Tibial artery (tissue), 4 donors: ENCODE results near the gene ZNF629.

Experiments
- DNase-seq, 2 donors: peaks; one replicate each; pipeline ENCODE4 v3.0.0-alpha.2; 2019
- H3K27ac ChIP-seq, 2 donors: fragments of 200-600 bp; sonication (generic) in 1 of 2; 1 replicate in 1 of 2; 2 replicates in 1 of 2; pipeline ENCODE4 v1.5.1; 2018 to 2019; ENCODE audit warnings: mild to moderate bottlenecking in 1 of 2
- H3K27me3 ChIP-seq, 2 donors: fragments of 200-600 bp; sonication (generic) in 1 of 2; one replicate each; pipeline versions ENCODE4 v1.5.1 to v1.6.0; 2016 to 2019
- H3K36me3 ChIP-seq, 3 donors: fragments of 200-600 bp; sonication (generic) in 2 of 3; one replicate each; pipeline ENCODE4 v1.5.1; 2016 to 2019; ENCODE audit warnings: mild to moderate bottlenecking in 2 of 3
- H3K4me1 ChIP-seq, 4 donors: fragments of 200-600 bp; sonication (generic) in 2 of 4; 1 replicate in 3 of 4; 2 replicates in 1 of 4; pipeline ENCODE4 v1.5.1; 2016 to 2019
- H3K4me3 ChIP-seq, 2 donors: fragments of 200-600 bp; sonication (generic) in 1 of 2; 1 replicate in 1 of 2; 2 replicates in 1 of 2; pipeline ENCODE4 v1.5.1; 2018 to 2019; ENCODE audit warnings: mild to moderate bottlenecking in 2 of 2
- H3K9me3 ChIP-seq, 3 donors: fragments of 200-600 bp; sonication (generic) in 1 of 3; one replicate each; pipeline ENCODE4 v1.5.1; 2016 to 2019
- CTCF ChIP-seq, 2 experiments: fragments of 200-600 bp in 1 of 2; fragments of 450-650 bp in 1 of 2; IDR thresholded peaks; one replicate each; pipeline ENCODE4 v1.5.1; 2017 to 2019; ENCODE audit warnings: antibody characterized with exemption in 2 of 2, mild to moderate bottlenecking in 1 of 2, moderate library complexity in 1 of 2
- intact Hi-C: fragments of 100-400 bp; cut with DNase I; formaldehyde crosslinking; loops from one replicate; pipeline ENCODE4 v1.15.0; 2023; ENCODE audit warnings: low total_unique reads

Gene ZNF629

GRCh38 chr16:30783280-30784109, 3.5 kb downstream of the ZNF629 start:
- no peak overlapping the region for H3K27ac ChIP-seq
- intact Hi-C loops = no loop called here
- peaks cover 21 to 52% (median 26%) of the 10 kb centered on the region in 3 donors for H3K36me3 ChIP-seq
- no peak for DNase-seq
- TF ChIP-seq CTCF (IDR thresholded peaks at IDR 0.05) = no peak
- H3K9me3 ChIP-seq = no peaks in the 10 kb centered on the region
- no peaks in the 10 kb centered on the region for H3K27me3 ChIP-seq
- peaks cover 0 to 25% (median 16%) of the 10 kb centered on the region in 4 donors for H3K4me1 ChIP-seq
- H3K4me3 ChIP-seq = no peak overlapping the region

GRCh38 chr16:30782486-30783279, 4.3 kb downstream of the ZNF629 start:
- no peak for DNase-seq
- intact Hi-C loops = no loop called here
- TF ChIP-seq CTCF (IDR thresholded peaks at IDR 0.05) = no peak
- H3K36me3 ChIP-seq = peaks cover 21 to 52% (median 26%) of the 10 kb centered on the region in 3 donors
- no peak overlapping the region for H3K27ac ChIP-seq
- no peaks in the 10 kb centered on the region for H3K9me3 ChIP-seq
- no peaks in the 10 kb centered on the region for H3K27me3 ChIP-seq
- H3K4me3 ChIP-seq = no peak overlapping the region
- H3K4me1 ChIP-seq = peaks cover 0 to 21% (median 14%) of the 10 kb centered on the region in 4 donors

GRCh38 chr16:30780549-30780948, 6.5 kb downstream of the ZNF629 start:
- H3K4me3 ChIP-seq = no peak overlapping the region
- H3K4me1 ChIP-seq = peaks cover 0 to 23% (median 10%) of the 10 kb centered on the region in 4 donors
- DNase-seq = no peak
- intact Hi-C loops = no loop called here
- peaks cover 21 to 52% (median 26%) of the 10 kb centered on the region in 3 donors for H3K36me3 ChIP-seq
- no peaks in the 10 kb centered on the region for H3K9me3 ChIP-seq
- H3K27ac ChIP-seq = no peak overlapping the region
- no peaks in the 10 kb centered on the region for H3K27me3 ChIP-seq
- no peak for TF ChIP-seq CTCF (IDR thresholded peaks at IDR 0.05)

- Histone ChIP-seq H3K36me3 (peaks cover 21 to 52% (median 26%) of the 10 kb centered on the region in 3 donors), H3K9me3 (no peaks in the 10 kb centered on the region), H3K4me3 (no peak overlapping the region), H3K27ac (no peak overlapping the region), H3K27me3 (no peaks in the 10 kb centered on the region), H3K4me1 (peaks cover 0 to 21% (median 8%) of the 10 kb centered on the region in 4 donors)
- no peak for DNase-seq
- no peak for TF ChIP-seq CTCF (IDR thresholded peaks at IDR 0.05)
- intact Hi-C loops = no loop called here
Measured at GRCh38 chr16:30780021-30780420, 7.0 kb downstream of the ZNF629 start.

GRCh38 chr16:30779596-30779995, 7.4 kb downstream of the ZNF629 start:
- H3K9me3 ChIP-seq = no peaks in the 10 kb centered on the region
- DNase-seq = no peak
- intact Hi-C loops = no loop called here
- H3K36me3 ChIP-seq = peaks cover 21 to 47% (median 26%) of the 10 kb centered on the region in 3 donors
- H3K27ac ChIP-seq = no peak overlapping the region
- H3K27me3 ChIP-seq = no peaks in the 10 kb centered on the region
- H3K4me1 ChIP-seq = peaks cover 0 to 22% (median 12%) of the 10 kb centered on the region in 4 donors
- no peak for TF ChIP-seq CTCF (IDR thresholded peaks at IDR 0.05)
- H3K4me3 ChIP-seq = no peak overlapping the region
